A549 (cell line): ENCODE data around the gene TTLL1. TPM values are rescaled to one million over a fixed set of nuclear protein-coding genes. Genes with fewer than 3 reads are reported as not detected.

Source experiments
- ATAC-seq, 2 experiments: fragments of 200-7000 bp in 1 of 2; fragments of >200 bp in 1 of 2; cut with Nextera tagmentation in 1 of 2; cut with Tn5 transposase in 1 of 2; 3 replicates each; pipeline versions ENCODE4 v1.8.0 to v1.9.1; 2018 to 2020; ENCODE audit warnings: mild to moderate bottlenecking in 1 of 2, moderate library complexity in 1 of 2
- CTCF ChIA-PET: fragments of 300-600 bp; sonication (Branson Sonifier 250); formaldehyde crosslinking; extraction: SDS; loops from one replicate; lab custom pipeline; 2021; ENCODE audit warnings: antibody characterized with exemption, inconsistent platforms; lab: Yijun Ruan, JAX
- POLR2A ChIA-PET: fragments of 350-600 bp; formaldehyde crosslinking; extraction: SDS; loops from one replicate; lab custom pipeline; 2021; ENCODE audit warnings: antibody characterized with exemption, inconsistent platforms; lab: Yijun Ruan, JAX
- DNase-seq, 2 experiments: peaks; one replicate each; pipeline versions ENCODE4 v3.0.0 to v3.0.0-alpha.2; 2011 to 2016; ENCODE audit warnings: low read depth in 1 of 2, low spot score in 1 of 2
- FAIRE-seq: peaks from 2 replicates; lab custom pipeline; 2011; peaks lifted over from hg19 to GRCh38; lab: Jason Lieb, UNC
- H3K27ac ChIP-seq, 2 experiments: fragments of >200 bp; sonication (Bioruptor Twin); formaldehyde crosslinking; 3 replicates each; pipeline ENCODE4 v1.5.1; 2016 to 2017
- H3K4me1 ChIP-seq: fragments of >200 bp; sonication (Bioruptor Twin); formaldehyde crosslinking; 3 replicates; pipeline ENCODE4 v1.6.1; 2016
- H3K4me2 ChIP-seq: fragments of >200 bp; sonication (Bioruptor Twin); formaldehyde crosslinking; 3 replicates; pipeline ENCODE4 v1.6.1; 2016
- H3K4me3 ChIP-seq: fragments of >200 bp; sonication (Bioruptor Twin); formaldehyde crosslinking; 3 replicates; pipeline ENCODE4 v1.5.1; 2016
- H3K9me3 ChIP-seq: fragments of >200 bp; sonication (Bioruptor Twin); formaldehyde crosslinking; 3 replicates; pipeline ENCODE4 v1.6.1; 2016
- ATOH8 ChIP-seq: fragments of 250-450 bp; sonication (Bioruptor Pico); IDR thresholded peaks from 2 replicates; pipeline ENCODE4 v1.5.0; 2020; ENCODE audit warnings: low read depth, mild to moderate bottlenecking, moderate library complexity
- BCL3 ChIP-seq: fragments of >200 bp; sonication (Bioruptor Twin); formaldehyde crosslinking; IDR thresholded peaks from 3 replicates; pipeline ENCODE4 v1.6.1; 2016
- CBX2 ChIP-seq: fragments of 200-600 bp; sonication (generic); IDR thresholded peaks from 2 replicates; pipeline ENCODE4 v1.6.1; 2016; ENCODE audit warnings: low read depth, mild to moderate bottlenecking, borderline replicate concordance
- CHD2 ChIP-seq: fragments of 150-350 bp; IDR thresholded peaks from 2 replicates; pipeline ENCODE4 v1.6.1; 2014; ENCODE audit warnings: low read length; ENCODE audit not compliant: partially characterized antibody
- CTCF ChIP-seq: fragments of >200 bp; sonication (Bioruptor Twin); formaldehyde crosslinking; IDR thresholded peaks from 3 replicates; pipeline ENCODE4 v1.5.1; 2016
- EHF ChIP-seq: fragments of 250-450 bp; sonication (Bioruptor Pico); IDR thresholded peaks from 2 replicates; pipeline ENCODE4 v1.5.0; 2020; ENCODE audit warnings: mild to moderate bottlenecking
- EHMT2 ChIP-seq: fragments of 200-600 bp; sonication (generic); IDR thresholded peaks from 2 replicates; pipeline ENCODE4 v1.6.1; 2016; ENCODE audit warnings: antibody characterized with exemption, low read depth, mild to moderate bottlenecking, moderate library complexity
- FOSB ChIP-seq: fragments of 250-450 bp; sonication (Bioruptor Pico); IDR thresholded peaks from 2 replicates; pipeline ENCODE4 v1.5.0; 2020; ENCODE audit warnings: mild to moderate bottlenecking, moderate library complexity
- HOXA7 ChIP-seq: fragments of 250-450 bp; sonication (Bioruptor Pico); IDR thresholded peaks from 2 replicates; pipeline ENCODE4 v1.5.0; 2020; ENCODE audit warnings: mild to moderate bottlenecking, moderate library complexity
- HOXB5 ChIP-seq: fragments of 250-450 bp; sonication (Bioruptor Pico); IDR thresholded peaks from 2 replicates; pipeline ENCODE4 v1.5.0; 2020; ENCODE audit warnings: mild to moderate bottlenecking, moderate library complexity
- MAFK ChIP-seq: fragments of 450-650 bp; IDR thresholded peaks from 2 replicates; pipeline ENCODE4 v1.6.1; 2014; ENCODE audit not compliant: partially characterized antibody
- MAZ ChIP-seq: fragments of 150-350 bp; IDR thresholded peaks from 2 replicates; pipeline ENCODE4 v1.6.1; 2014; ENCODE audit warnings: antibody characterized with exemption, low read depth, low read length, borderline replicate concordance
- PBX3 ChIP-seq: IDR thresholded peaks from 2 replicates; pipeline ENCODE4 v1.6.1; 2012
- RAD21 ChIP-seq, 2 experiments: fragments of >200 bp in 1 of 2; sonication (Bioruptor Twin) in 1 of 2; formaldehyde crosslinking in 1 of 2; IDR thresholded peaks in 1 of 2; conservative IDR thresholded peaks in 1 of 2; 2 replicates in 1 of 2; 3 replicates in 1 of 2; pipeline ENCODE4 v1.6.1; 2012 to 2018; ENCODE audit warnings: inconsistent platforms in 1 of 2
- SMC3 ChIP-seq: fragments of >200 bp; sonication (Bioruptor Twin); formaldehyde crosslinking; IDR thresholded peaks from 3 replicates; pipeline ENCODE4 v1.6.1; 2018; ENCODE audit warnings: inconsistent platforms
- SREBF2 ChIP-seq: fragments of 450-650 bp; IDR thresholded peaks from 2 replicates; pipeline ENCODE4 v1.6.1; 2014; ENCODE audit warnings: mild to moderate bottlenecking, moderate library complexity
- TP53 ChIP-seq: fragments of 250-450 bp; sonication (Bioruptor Pico); IDR thresholded peaks from 2 replicates; pipeline ENCODE4 v1.5.0; 2021; ENCODE audit warnings: mild to moderate bottlenecking, moderate library complexity
- ZNF302 ChIP-seq: fragments of 250-450 bp; sonication (Bioruptor Pico); IDR thresholded peaks from 2 replicates; pipeline ENCODE4 v1.9.0; 2021; ENCODE audit warnings: inconsistent platforms, mild to moderate bottlenecking, moderate library complexity
- ZSCAN20 ChIP-seq: fragments of 250-450 bp; sonication (Bioruptor Pico); IDR thresholded peaks from 2 replicates; pipeline ENCODE4 v1.8.0; 2022; ENCODE audit warnings: mild to moderate bottlenecking, moderate library complexity
- WGBS: methylation state at CpG from one replicate; pipeline ENCODE4 v1.1.6; 2017; ENCODE audit errors: missing lambda C conversion rate; 5-methylcytosine and 5-hydroxymethylcytosine counted together
- polyA plus RNA-seq, 4 experiments: library from polyadenylated mRNA; depleted of rRNA in 3 of 4; stranded (reverse); fragments of >200 nt; fragmentation: RNase III in 1 of 4; extraction: RNeasy Plus Mini Kit Qiagen cat#74134 plus additional on column Dnase treatment in 1 of 4; gene quantifications; 2 replicates in 3 of 4; 3 replicates in 1 of 4; pipeline ENCODE4 v1.2.3, GENCODE V29; 2011 to 2017

Gene TTLL1
- polyA plus RNA-seq, 2 of the 4 experiments (the other 2 are of a cell fraction) = 2.3 to 5.0 TPM

DNA sequence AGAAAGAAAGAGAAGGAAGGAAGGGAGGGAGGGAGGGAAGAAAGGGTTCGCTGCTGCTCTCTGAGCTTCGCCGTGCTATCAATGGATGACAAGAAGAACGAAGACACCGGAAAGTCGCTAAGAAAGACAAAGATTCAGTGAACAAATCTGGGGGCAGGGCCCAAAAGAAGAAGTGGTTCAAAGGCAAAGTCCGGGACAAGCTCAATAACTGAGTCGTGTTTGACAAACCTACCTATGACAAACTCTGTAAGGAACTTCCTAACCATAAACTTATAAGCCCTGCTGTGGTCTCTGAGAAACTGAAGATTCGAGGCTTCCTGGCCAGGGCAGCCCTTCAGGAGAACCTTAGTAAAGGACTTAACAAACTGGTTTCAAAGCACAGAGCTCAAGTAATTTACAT, 2.9 kb upstream of the TTLL1 start:
- Histone ChIP-seq H3K4me1 (peaks cover 12% of the 10 kb centered on the region), H3K9me3 (no peaks in the 10 kb centered on the region), H3K27ac (no peak overlapping the region), H3K4me2 (no peak overlapping the region), H3K4me3 (no peak overlapping the region)
- TF ChIP-seq CBX2 (no peak), MAZ (no peak), PBX3 (no peak), ATOH8 (no peak), CHD2 (no peak), TP53 (no peak), BCL3 (no peak), ZSCAN20 (no peak), EHF (no peak), HOXB5 (CRISPR knock-in tag) (no peak), SREBF2 (no peak), EHMT2 (no peak), ZNF302 (CRISPR knock-in tag) (no peak), HOXA7 (CRISPR knock-in tag) (no peak)
- ChIA-PET POLR2A (no interaction called here), CTCF (interaction anchor here (0.9 to 1.7 kb wide), 5 partner anchors 101 to 470 kb away, joined by 3 to 8 read pairs (median 4); no protein-coding TSS in a partner anchor)
- DNase-seq = no peak
- WGBS = 71% methylated on average over 9 of the region's 9 CpGs
- ATAC-seq = no peak
- FAIRE-seq = no peak

DNA sequence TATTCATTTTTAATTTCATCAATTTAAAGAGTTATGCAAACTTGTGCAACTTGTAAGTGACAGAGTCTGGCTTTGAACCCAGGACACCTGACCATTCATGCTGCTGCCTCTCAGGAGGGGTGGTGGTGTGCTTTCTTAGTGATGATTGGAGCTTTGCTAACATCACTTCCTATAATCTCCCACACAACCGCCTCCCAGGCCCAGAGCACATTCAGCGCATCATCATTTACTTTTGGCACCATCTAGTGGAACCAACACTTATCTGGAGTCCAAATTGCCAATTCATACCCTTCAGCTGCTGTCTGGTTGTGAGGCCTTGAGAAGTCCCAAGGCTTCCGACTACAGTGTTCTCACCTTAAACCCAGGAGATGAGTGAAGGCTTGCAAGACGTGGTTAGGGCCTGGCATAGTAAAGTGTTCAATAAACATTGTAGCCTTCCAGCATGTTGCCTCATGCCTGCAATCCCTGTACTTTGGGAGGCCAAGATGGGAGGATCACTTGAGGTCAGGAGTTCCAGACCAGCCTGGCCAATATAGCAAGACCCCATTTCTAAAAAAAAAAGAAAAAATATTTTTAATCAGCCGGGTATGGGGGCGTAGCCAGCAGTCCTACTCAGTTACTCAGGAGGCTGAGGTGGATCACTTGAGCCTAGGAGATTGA, 1.1 kb upstream of the TTLL1 start:
- CTCF ChIA-PET = interaction anchor here (0.6 to 1.5 kb wide), 30 partner anchors 13 to 478 kb away, joined by 3 to 13 read pairs (median 3); no protein-coding TSS in a partner anchor
- Histone ChIP-seq H3K27ac (peak overlapping the region; percentile 64 to 92; a peak in 4 of 6 replicates), H3K4me2 (peak overlapping the region; percentile 74), H3K4me1 (peaks cover 12% of the 10 kb centered on the region), H3K9me3 (no peaks in the 10 kb centered on the region), H3K4me3 (no peak overlapping the region; the same call in 2 of the 3 replicates)
- peak; percentile 67 for FAIRE-seq
- WGBS = 9% methylated on average over 6 of the region's 6 CpGs
- POLR2A ChIA-PET = interaction anchor here (0.6 to 1.0 kb wide), 4 partner anchors 100 to 475 kb away, joined by 3 to 5 read pairs (median 3); partner anchors contain the start of gene POLDIP3
- TF ChIP-seq FOSB = no peak
- peak; percentile 83 to 88 for TF ChIP-seq RAD21 (conservative IDR thresholded peaks at IDR 0.05 in 1 of 2, IDR thresholded peaks at IDR 0.05 in 1 of 2)
- peak; percentile 61 for TF ChIP-seq SMC3
- TF ChIP-seq MAFK = peak; percentile 35
- TF ChIP-seq CTCF = peak; percentile 71
- ATAC-seq = peak; percentile 74 to 75
- DNase-seq = peak; percentile 82 to 93
